ENCODE results near the gene MED22.
"Not testable (repeated sequence)": the region's sequence is repeated elsewhere in the genome, so short reads cannot be mapped to it uniquely, and the experiment has no call there.

DNA sequence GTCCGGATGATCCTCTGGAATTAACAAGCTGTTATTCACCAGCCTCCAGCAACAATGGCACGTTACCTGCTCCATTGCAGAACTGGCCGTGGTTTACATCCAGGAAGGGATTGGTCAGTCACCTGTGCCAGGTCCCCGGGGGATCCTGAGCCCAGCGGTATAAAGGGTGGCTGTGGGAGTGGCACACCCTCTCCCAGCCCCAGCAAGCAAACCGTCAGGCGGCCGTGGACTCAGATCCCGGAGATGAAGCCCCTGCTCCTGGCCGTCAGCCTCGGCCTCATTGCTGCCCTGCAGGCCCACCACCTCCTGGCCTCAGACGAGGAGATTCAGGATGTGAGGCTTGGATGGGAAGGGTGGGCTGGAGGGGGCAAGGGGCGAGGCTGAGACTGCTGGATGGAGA lies 30.4 kb downstream of the MED22 start:
- TF ChIP-seq, protein P1, sequence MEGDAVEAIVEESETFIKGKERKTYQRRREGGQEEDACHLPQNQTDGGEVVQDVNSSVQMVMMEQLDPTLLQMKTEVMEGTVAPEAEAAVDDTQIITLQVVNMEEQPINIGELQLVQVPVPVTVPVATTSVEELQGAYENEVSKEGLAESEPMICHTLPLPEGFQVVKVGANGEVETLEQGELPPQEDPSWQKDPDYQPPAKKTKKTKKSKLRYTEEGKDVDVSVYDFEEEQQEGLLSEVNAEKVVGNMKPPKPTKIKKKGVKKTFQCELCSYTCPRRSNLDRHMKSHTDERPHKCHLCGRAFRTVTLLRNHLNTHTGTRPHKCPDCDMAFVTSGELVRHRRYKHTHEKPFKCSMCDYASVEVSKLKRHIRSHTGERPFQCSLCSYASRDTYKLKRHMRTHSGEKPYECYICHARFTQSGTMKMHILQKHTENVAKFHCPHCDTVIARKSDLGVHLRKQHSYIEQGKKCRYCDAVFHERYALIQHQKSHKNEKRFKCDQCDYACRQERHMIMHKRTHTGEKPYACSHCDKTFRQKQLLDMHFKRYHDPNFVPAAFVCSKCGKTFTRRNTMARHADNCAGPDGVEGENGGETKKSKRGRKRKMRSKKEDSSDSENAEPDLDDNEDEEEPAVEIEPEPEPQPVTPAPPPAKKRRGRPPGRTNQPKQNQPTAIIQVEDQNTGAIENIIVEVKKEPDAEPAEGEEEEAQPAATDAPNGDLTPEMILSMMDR (IDR thresholded peaks at IDR 0.05), result not testable (repeated sequence)
- TF ChIP-seq POLR2AphosphoS5 (IDR thresholded peaks at IDR 0.05; ENCODE audit: low read depth, low read length); TCF7L2 (IDR thresholded peaks at IDR 0.05; ENCODE audit: low read depth, low read length); SIN3A (IDR thresholded peaks at IDR 0.05; ENCODE audit: borderline replicate concordance, insufficient read depth, low read depth, low read length): not testable (repeated sequence)
- TF ChIP-seq, protein P2, sequence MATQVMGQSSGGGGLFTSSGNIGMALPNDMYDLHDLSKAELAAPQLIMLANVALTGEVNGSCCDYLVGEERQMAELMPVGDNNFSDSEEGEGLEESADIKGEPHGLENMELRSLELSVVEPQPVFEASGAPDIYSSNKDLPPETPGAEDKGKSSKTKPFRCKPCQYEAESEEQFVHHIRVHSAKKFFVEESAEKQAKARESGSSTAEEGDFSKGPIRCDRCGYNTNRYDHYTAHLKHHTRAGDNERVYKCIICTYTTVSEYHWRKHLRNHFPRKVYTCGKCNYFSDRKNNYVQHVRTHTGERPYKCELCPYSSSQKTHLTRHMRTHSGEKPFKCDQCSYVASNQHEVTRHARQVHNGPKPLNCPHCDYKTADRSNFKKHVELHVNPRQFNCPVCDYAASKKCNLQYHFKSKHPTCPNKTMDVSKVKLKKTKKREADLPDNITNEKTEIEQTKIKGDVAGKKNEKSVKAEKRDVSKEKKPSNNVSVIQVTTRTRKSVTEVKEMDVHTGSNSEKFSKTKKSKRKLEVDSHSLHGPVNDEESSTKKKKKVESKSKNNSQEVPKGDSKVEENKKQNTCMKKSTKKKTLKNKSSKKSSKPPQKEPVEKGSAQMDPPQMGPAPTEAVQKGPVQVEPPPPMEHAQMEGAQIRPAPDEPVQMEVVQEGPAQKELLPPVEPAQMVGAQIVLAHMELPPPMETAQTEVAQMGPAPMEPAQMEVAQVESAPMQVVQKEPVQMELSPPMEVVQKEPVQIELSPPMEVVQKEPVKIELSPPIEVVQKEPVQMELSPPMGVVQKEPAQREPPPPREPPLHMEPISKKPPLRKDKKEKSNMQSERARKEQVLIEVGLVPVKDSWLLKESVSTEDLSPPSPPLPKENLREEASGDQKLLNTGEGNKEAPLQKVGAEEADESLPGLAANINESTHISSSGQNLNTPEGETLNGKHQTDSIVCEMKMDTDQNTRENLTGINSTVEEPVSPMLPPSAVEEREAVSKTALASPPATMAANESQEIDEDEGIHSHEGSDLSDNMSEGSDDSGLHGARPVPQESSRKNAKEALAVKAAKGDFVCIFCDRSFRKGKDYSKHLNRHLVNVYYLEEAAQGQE (IDR thresholded peaks at IDR 0.05; ENCODE audit: insufficient read depth in 1 of 2, low read depth in 2 of 2, low read length in 1 of 2), result not testable (repeated sequence)
